ENCODE measurements around the gene ZNF487.
"Not testable (repeated sequence)": the region's sequence is repeated elsewhere in the genome, so short reads cannot be mapped to it uniquely, and the experiment has no call there.

ZNF487 gene

GRCh38 chr10:43403911-43404703, 32.8 kb upstream of the ZNF487 start:
- DNase-seq (ENCODE audit: low spot score) (no peak), FAIRE-seq (no peak)

- no peak for FAIRE-seq
- DNase-seq (ENCODE audit: low spot score), result no peak
These were observed 32.2 kb upstream of the ZNF487 start for GRCh38 chr10:43404704-43405084.

- DNase-seq (ENCODE audit: low spot score), result no peak
- FAIRE-seq, result no peak
These were observed 29.7 kb upstream of the ZNF487 start for GRCh38 chr10:43407148-43407575.

GRCh38 chr10:43407576-43408330, 29.2 kb upstream of the ZNF487 start:
- peak; percentile 50 for FAIRE-seq
- DNase-seq (ENCODE audit: low spot score), result peak; percentile 89

GRCh38 chr10:43408331-43408709, 28.6 kb upstream of the ZNF487 start:
- DNase-seq (ENCODE audit: low spot score), result no peak
- FAIRE-seq, result no peak

GRCh38 chr10:43408710-43409384, 28.1 kb upstream of the ZNF487 start, which contains the start of gene HNRNPF:
Gene HNRNPF (minus strand): TSS chr10:43409186. CDS start chr10:43387884, 21,302 bp downstream.
- DNase-seq (ENCODE audit: low spot score) (peak; percentile 89), FAIRE-seq (no peak)

GRCh38 chr10:43409385-43410109, 27.4 kb upstream of the ZNF487 start:
- no peak for FAIRE-seq
- DNase-seq (ENCODE audit: low spot score), result no peak

- FAIRE-seq, result no peak
These were observed 26.6 kb upstream of the ZNF487 start for GRCh38 chr10:43410345-43410744.

GRCh38 chr10:43411536-43411935, 25.4 kb upstream of the ZNF487 start:
- DNase-seq (ENCODE audit: low spot score), result no peak
- FAIRE-seq, result no peak

More at GRCh38 chr10:43410345-43410744, 26.6 kb upstream of the ZNF487 start:
- DNase-seq (ENCODE audit: low spot score), result no peak

- FAIRE-seq (no peak), DNase-seq (ENCODE audit: low spot score) (no peak)
These were observed 21.4 kb upstream of the ZNF487 start for GRCh38 chr10:43415544-43415943.

- DNase-seq (ENCODE audit: low spot score) (no peak), FAIRE-seq (no peak)
These were observed 18.8 kb upstream of the ZNF487 start for GRCh38 chr10:43417950-43418768.

GRCh38 chr10:43419997-43420368, 16.9 kb upstream of the ZNF487 start:
- FAIRE-seq, result no peak
- no peak for DNase-seq (ENCODE audit: low spot score)

- no peak for FAIRE-seq
- peak; percentile 37 for DNase-seq (ENCODE audit: low spot score)
These were observed 16.3 kb upstream of the ZNF487 start for GRCh38 chr10:43420369-43421200.

GRCh38 chr10:43421201-43421507, 15.8 kb upstream of the ZNF487 start:
- no peak for FAIRE-seq
- no peak for DNase-seq (ENCODE audit: low spot score)

GRCh38 chr10:43421519-43421918, 15.4 kb upstream of the ZNF487 start:
- FAIRE-seq, result no peak

GRCh38 chr10:43421944-43422343, 15.0 kb upstream of the ZNF487 start:
- FAIRE-seq; DNase-seq (ENCODE audit: low spot score): not testable (repeated sequence)

More at GRCh38 chr10:43421519-43421918, 15.4 kb upstream of the ZNF487 start:
- no peak for DNase-seq (ENCODE audit: low spot score)

GRCh38 chr10:43424416-43424815, 12.5 kb upstream of the ZNF487 start:
- DNase-seq (ENCODE audit: low spot score) (no peak), FAIRE-seq (no peak)

- not testable (repeated sequence) for FAIRE-seq; DNase-seq (ENCODE audit: low spot score)
These were observed 10.4 kb upstream of the ZNF487 start for GRCh38 chr10:43426476-43426875.

GRCh38 chr10:43427166-43427825, 9.6 kb upstream of the ZNF487 start:
- DNase-seq (ENCODE audit: low spot score) (no peak), FAIRE-seq (peak; percentile 51)

Measured in RCC 7860 (cell line).